BLaER1 treated with 17β-estradiol and CSF1 and Interleukin-3, amounts not matched to agents 10 nM and 100 nM (cell line): ENCODE results near the gene COL5A1.

Source experiments
- H3K27ac ChIP-seq, 11 experiments: shearing (Covaris generic); formaldehyde crosslinking; 2 replicates each; pipeline ENCODE4 v1.8.1; 2022
- H3K27me3 ChIP-seq, 11 experiments: shearing (Covaris generic); formaldehyde crosslinking; 2 replicates each; pipeline ENCODE4 v1.8.1; 2022
- H3K36me3 ChIP-seq, 11 experiments: shearing (Covaris generic); formaldehyde crosslinking; 2 replicates each; pipeline ENCODE4 v1.8.1; 2022
- H3K4me1 ChIP-seq, 10 experiments: shearing (Covaris generic); formaldehyde crosslinking; 2 replicates each; pipeline ENCODE4 v1.8.1; 2022
- H3K4me2 ChIP-seq, 11 experiments: shearing (Covaris generic); formaldehyde crosslinking; 2 replicates each; pipeline ENCODE4 v1.8.1; 2022
- H3K4me3 ChIP-seq, 10 experiments: shearing (Covaris generic); formaldehyde crosslinking; 2 replicates each; pipeline ENCODE4 v1.8.1; 2022
- H3K9ac ChIP-seq, 11 experiments: shearing (Covaris generic); formaldehyde crosslinking; 2 replicates each; pipeline ENCODE4 v1.8.1; 2022
- H3K9me3 ChIP-seq, 11 experiments: shearing (Covaris generic); formaldehyde crosslinking; replicated peaks in 1 of 11; 2 replicates each; pipeline ENCODE4 v1.8.1; 2022
- H4K20me1 ChIP-seq, 11 experiments: shearing (Covaris generic); formaldehyde crosslinking; 2 replicates each; pipeline ENCODE4 v1.8.1; 2022
- Cebpa-rat ChIP-seq, 11 experiments: shearing (Covaris generic); IDR thresholded peaks; 2 replicates each; pipeline ENCODE4 v1.8.1; 2022

The COL5A1 gene

GRCh38 chr9:134728021-134728795 lies 86.6 kb downstream of the COL5A1 start:
- peaks cover 12 to 81% (median 62%) of the 10 kb centered on the region in 11 experiments; a peak in 21 of 22 replicates for H4K20me1 ChIP-seq

GRCh38 chr9:134728801-134729495 lies 87.3 kb downstream of the COL5A1 start:
- peaks cover 23 to 46% (median 41%) of the 10 kb centered on the region in 10 experiments for H3K4me1 ChIP-seq
- peaks cover 0 to 58% (median 33%) of the 10 kb centered on the region in 11 experiments; a peak in 13 of 22 replicates for H3K36me3 ChIP-seq
- H3K4me2 ChIP-seq = peak overlapping the region in 10 of 11 experiments; percentile 6 to 74 (median 49); a peak in 16 of 22 replicates
- peaks cover 0 to 17% (median 0%) of the 10 kb centered on the region in 11 experiments; a peak in 6 of 22 replicates for H3K9me3 ChIP-seq
- H3K4me3 ChIP-seq = no peak overlapping the region
- peaks cover 12 to 81% (median 58%) of the 10 kb centered on the region in 11 experiments; a peak in 21 of 22 replicates for H4K20me1 ChIP-seq
- TF ChIP-seq Cebpa-rat (IDR thresholded peaks at IDR 0.05) = no peak
- 0 out of 22 replicates have a peak overlapping the region, but pooled peaks of 1 of the 11 experiments have one; percentile 18 for H3K9ac ChIP-seq
- no peak overlapping the region for H3K27ac ChIP-seq
- peaks cover 0 to 90% (median 0%) of the 10 kb centered on the region in 11 experiments; a peak in 9 of 22 replicates for H3K27me3 ChIP-seq

More at GRCh38 chr9:134728021-134728795, 86.6 kb downstream of the COL5A1 start:
- no peak for TF ChIP-seq Cebpa-rat (IDR thresholded peaks at IDR 0.05)
- Histone ChIP-seq H3K4me1 (peaks cover 31 to 53% (median 49%) of the 10 kb centered on the region in 10 experiments), H3K36me3 (peaks cover 0 to 52% (median 33%) of the 10 kb centered on the region in 11 experiments; a peak in 13 of 22 replicates), H3K27me3 (peaks cover 0 to 90% (median 0%) of the 10 kb centered on the region in 11 experiments; a peak in 9 of 22 replicates), H3K9ac (0 out of 22 replicates have a peak overlapping the region, but pooled peaks of 1 of the 11 experiments have one; percentile 18), H3K27ac (no peak overlapping the region), H3K9me3 (peaks cover 0 to 17% (median 0%) of the 10 kb centered on the region in 11 experiments; a peak in 6 of 22 replicates), H3K4me2 (peak overlapping the region in 10 of 11 experiments; percentile 6 to 74 (median 49); a peak in 16 of 22 replicates), H3K4me3 (no peak overlapping the region)

GRCh38 chr9:134730011-134730760 lies 88.6 kb downstream of the COL5A1 start:
- Histone ChIP-seq H3K4me2 (no peak overlapping the region; a peak in 1 of 22 replicates), H4K20me1 (peaks cover 5 to 79% (median 46%) of the 10 kb centered on the region in 11 experiments; a peak in 20 of 22 replicates), H3K4me1 (peaks cover 11 to 33% (median 29%) of the 10 kb centered on the region in 10 experiments), H3K4me3 (no peak overlapping the region), H3K27ac (no peak overlapping the region), H3K36me3 (peaks cover 0 to 61% (median 33%) of the 10 kb centered on the region in 11 experiments; a peak in 13 of 22 replicates), H3K9me3 (peaks cover 0 to 17% (median 0%) of the 10 kb centered on the region in 11 experiments; a peak in 6 of 22 replicates), H3K27me3 (peaks cover 0 to 89% (median 0%) of the 10 kb centered on the region in 11 experiments; a peak in 9 of 22 replicates), H3K9ac (no peak overlapping the region)
- TF ChIP-seq Cebpa-rat (IDR thresholded peaks at IDR 0.05) = no peak

GRCh38 chr9:134730761-134731496 lies 89.3 kb downstream of the COL5A1 start:
- peaks cover 6 to 26% (median 22%) of the 10 kb centered on the region in 10 experiments for H3K4me1 ChIP-seq
- H3K4me2 ChIP-seq = no peak overlapping the region
- H3K4me3 ChIP-seq = no peak overlapping the region
- H4K20me1 ChIP-seq = peaks cover under 1 to 81% (median 42%) of the 10 kb centered on the region in 11 experiments; a peak in 17 of 22 replicates
- TF ChIP-seq Cebpa-rat (IDR thresholded peaks at IDR 0.05) = no peak
- peaks cover 0 to 61% (median 33%) of the 10 kb centered on the region in 11 experiments; a peak in 13 of 22 replicates for H3K36me3 ChIP-seq
- peaks cover 0 to 17% (median 0%) of the 10 kb centered on the region in 11 experiments; a peak in 6 of 22 replicates for H3K9me3 ChIP-seq
- H3K27ac ChIP-seq = no peak overlapping the region
- peaks cover 0 to 97% (median 0%) of the 10 kb centered on the region in 11 experiments; a peak in 9 of 22 replicates for H3K27me3 ChIP-seq
- H3K9ac ChIP-seq = no peak overlapping the region

GRCh38 chr9:134731497-134732391 lies 90.1 kb downstream of the COL5A1 start:
- H3K27ac ChIP-seq = no peak overlapping the region
- peaks cover 0 to 61% (median 33%) of the 10 kb centered on the region in 11 experiments; a peak in 13 of 22 replicates for H3K36me3 ChIP-seq
- TF ChIP-seq Cebpa-rat (IDR thresholded peaks at IDR 0.05) = 0 out of 22 replicates have a peak, but pooled peaks of 1 of the 11 experiments have one; percentile 14
- peaks cover 0 to 97% (median 0%) of the 10 kb centered on the region in 11 experiments; a peak in 9 of 22 replicates for H3K27me3 ChIP-seq
- H3K4me2 ChIP-seq = no peak overlapping the region
- no peak overlapping the region for H3K9ac ChIP-seq
- H3K4me1 ChIP-seq = peaks cover 0 to 24% (median 17%) of the 10 kb centered on the region in 10 experiments; a peak in 16 of 20 replicates
- H3K4me3 ChIP-seq = no peak overlapping the region
- H3K9me3 ChIP-seq = peaks cover 0 to 17% (median 0%) of the 10 kb centered on the region in 11 experiments; a peak in 6 of 22 replicates
- peaks cover 0 to 81% (median 42%) of the 10 kb centered on the region in 11 experiments; a peak in 16 of 22 replicates for H4K20me1 ChIP-seq

GRCh38 chr9:134732392-134733110 lies 90.9 kb downstream of the COL5A1 start:
- Histone ChIP-seq H3K4me3 (no peak overlapping the region), H3K4me2 (no peak overlapping the region), H3K27me3 (peaks cover 0 to 97% (median 0%) of the 10 kb centered on the region in 11 experiments; a peak in 9 of 22 replicates), H3K9me3 (peaks cover 0 to 17% (median 0%) of the 10 kb centered on the region in 11 experiments; a peak in 5 of 22 replicates), H3K9ac (no peak overlapping the region), H4K20me1 (peaks cover 0 to 86% (median 42%) of the 10 kb centered on the region in 11 experiments; a peak in 16 of 22 replicates), H3K36me3 (peaks cover 0 to 55% (median 29%) of the 10 kb centered on the region in 11 experiments; a peak in 13 of 22 replicates), H3K27ac (no peak overlapping the region), H3K4me1 (peaks cover 0 to 30% (median 25%) of the 10 kb centered on the region in 10 experiments; a peak in 17 of 20 replicates)
- no peak for TF ChIP-seq Cebpa-rat (IDR thresholded peaks at IDR 0.05)
